ENCODE results near the gene ISCA2.
A peak's percentile ranks its signal among the peaks of the same experiment; 100 is the strongest.

ISCA2 gene

GRCh38 chr14:74508844-74509428 is 15.4 kb downstream of the ISCA2 start:
- no peak for DNase-seq (ENCODE audit: low read depth)

GRCh38 chr14:74509587-74510222 is 16.1 kb downstream of the ISCA2 start:
- DNase-seq (ENCODE audit: low read depth) = no peak

- peak; percentile 53 for DNase-seq (ENCODE audit: low read depth)
Observed at GRCh38 chr14:74510223-74510931, 16.8 kb downstream of the ISCA2 start.

GRCh38 chr14:74510959-74511409 is 17.4 kb downstream of the ISCA2 start:
- DNase-seq (ENCODE audit: low read depth) = peak; percentile 27

- no peak for DNase-seq (ENCODE audit: low read depth)
Observed at GRCh38 chr14:74511966-74512830, 18.6 kb downstream of the ISCA2 start.

GRCh38 chr14:74514471-74514941 is 20.9 kb downstream of the ISCA2 start:
- peak; percentile 95 for DNase-seq (ENCODE audit: low read depth)

GRCh38 chr14:74515891-74516412 is 22.4 kb downstream of the ISCA2 start:
- no peak for DNase-seq (ENCODE audit: low read depth)

- peak; percentile 44 for DNase-seq (ENCODE audit: low read depth)
Observed at GRCh38 chr14:74516451-74517160, 23.0 kb downstream of the ISCA2 start.

- DNase-seq (ENCODE audit: low read depth) = no peak
Observed at GRCh38 chr14:74517731-74518130, 24.2 kb downstream of the ISCA2 start.

GRCh38 chr14:74518221-74518620 is 24.7 kb downstream of the ISCA2 start:
- DNase-seq (ENCODE audit: low read depth) = no peak

- no peak for DNase-seq (ENCODE audit: low read depth)
Observed at GRCh38 chr14:74519316-74520074, 25.9 kb downstream of the ISCA2 start.

- DNase-seq (ENCODE audit: low read depth) = no peak
Observed at GRCh38 chr14:74521756-74522155, 28.2 kb downstream of the ISCA2 start.

- no peak for DNase-seq (ENCODE audit: low read depth)
Observed at GRCh38 chr14:74522740-74523139, 29.2 kb downstream of the ISCA2 start.

GRCh38 chr14:74524076-74524811 is 30.7 kb downstream of the ISCA2 start:
- DNase-seq (ENCODE audit: low read depth) = peak; percentile 60

- no peak for DNase-seq (ENCODE audit: low read depth)
Observed at GRCh38 chr14:74524812-74525135, 31.2 kb downstream of the ISCA2 start.

GRCh38 chr14:74525361-74525851 is 31.8 kb downstream of the ISCA2 start:
- DNase-seq (ENCODE audit: low read depth) = no peak

- DNase-seq (ENCODE audit: low read depth) = no peak
Observed at GRCh38 chr14:74526854-74527585, 33.5 kb downstream of the ISCA2 start.

- no peak for DNase-seq (ENCODE audit: low read depth)
Observed at GRCh38 chr14:74527736-74528280, 34.2 kb downstream of the ISCA2 start.

- DNase-seq (ENCODE audit: low read depth) = no peak
Observed at GRCh38 chr14:74528406-74528805, 34.8 kb downstream of the ISCA2 start.
